HepG2 (cell line): ENCODE results near the gene GALNT9. TPM values are rescaled to one million over a fixed set of nuclear protein-coding genes. Genes with fewer than 3 reads are reported as not detected.

Experiments used
- ATAC-seq: fragments of 200-7000 bp; cut with Tn5 transposase; 3 replicates; pipeline ENCODE4 v1.9.1; 2020; ENCODE audit warnings: mild to moderate bottlenecking, moderate library complexity
- BruUV-seq: library from RNA; stranded (reverse); fragments of 400-500 nt; replicated peaks from 2 replicates; lab custom pipeline; 2021; lab: Mats Ljungman, UMichigan
- CTCF ChIA-PET: fragments of 300-600 bp; formaldehyde crosslinking; extraction: SDS; loops from one replicate; lab custom pipeline; 2021; ENCODE audit warnings: low total read pairs, inconsistent platforms, low intra/inter-chr PET ratio; lab: Yijun Ruan, JAX
- POLR2A ChIA-PET: fragments of 350-600 bp; sonication (Branson Sonifier 250); formaldehyde crosslinking; loops from one replicate; lab custom pipeline; 2020; ENCODE audit warnings: antibody characterized with exemption, inconsistent platforms; lab: Yijun Ruan, JAX
- DNase-seq: peaks from one replicate; pipeline ENCODE4 v3.0.0-alpha.2; 2015; ENCODE audit warnings: low spot score
- FAIRE-seq: peaks from 3 replicates; lab custom pipeline; 2011; peaks lifted over from hg19 to GRCh38; lab: Jason Lieb, UNC
- H2AFZ ChIP-seq: one replicate; pipeline ENCODE4 v1.6.1; 2011; ENCODE audit warnings: low read length, inconsistent platforms
- H3K27ac ChIP-seq: fragments of 300-600 bp; 3 replicates; pipeline ENCODE4 v1.8.0; 2011; ENCODE audit warnings: mixed run types, mild to moderate bottlenecking, mixed read lengths, low read length, inconsistent platforms; ENCODE audit not compliant: insufficient read depth; ENCODE audit errors: extremely low read length
- H3K27me3 ChIP-seq, 2 experiments: fragments of 200-600 bp in 1 of 2; 2 replicates in 1 of 2; 3 replicates in 1 of 2; pipeline versions ENCODE4 v1.6.0 to v1.8.0; 2011; ENCODE audit warnings: low read length in 2 of 2, mild to moderate bottlenecking in 2 of 2, moderate library complexity in 2 of 2, inconsistent platforms in 1 of 2; ENCODE audit not compliant: insufficient read depth in 2 of 2, control insufficient read depth in 1 of 2
- H3K36me3 ChIP-seq, 2 experiments: fragments of 200-600 bp in 1 of 2; replicated peaks in 1 of 2; 2 replicates in 1 of 2; 3 replicates in 1 of 2; pipeline versions ENCODE4 v1.5.1 to v1.8.0; 2011; ENCODE audit warnings: low read length in 2 of 2, inconsistent platforms in 1 of 2; ENCODE audit not compliant: insufficient read depth in 2 of 2, control insufficient read depth in 1 of 2
- H3K4me1 ChIP-seq: 2 replicates; pipeline ENCODE4 v1.5.1; 2012; ENCODE audit warnings: low read length, inconsistent platforms; ENCODE audit not compliant: insufficient read depth
- H3K4me2 ChIP-seq: 2 replicates; pipeline ENCODE4 v1.6.0; 2011; ENCODE audit warnings: low read depth, low read length, inconsistent platforms
- H3K4me3 ChIP-seq, 3 experiments: fragments of 200-600 bp in 1 of 3; sonication (generic), shearing (Covaris generic) in 1 of 3; replicated peaks in 1 of 3; 2 replicates each; pipeline ENCODE4 v1.5.1; 2011 to 2016; ENCODE audit warnings: low read length in 3 of 3, inconsistent platforms in 2 of 3, low read depth in 2 of 3, mild to moderate bottlenecking in 2 of 3, control low read depth in 1 of 3, mixed read lengths in 1 of 3; ENCODE audit not compliant: insufficient read depth in 1 of 3
- H3K79me2 ChIP-seq: one replicate; pipeline ENCODE4 v1.6.1; 2011; ENCODE audit warnings: low read length, inconsistent platforms; ENCODE audit not compliant: insufficient read depth
- H3K9ac ChIP-seq: 2 replicates; pipeline ENCODE4 v1.6.0; 2011; ENCODE audit warnings: mild to moderate bottlenecking, low read depth, low read length, inconsistent platforms; ENCODE audit not compliant: insufficient read depth
- H3K9me3 ChIP-seq: 2 replicates; pipeline ENCODE4 v1.5.1; 2012; ENCODE audit warnings: mild to moderate bottlenecking, low read length
- H4K20me1 ChIP-seq: 2 replicates; pipeline ENCODE4 v1.6.0; 2011; ENCODE audit warnings: inconsistent platforms, mild to moderate bottlenecking, low read length, moderate library complexity; ENCODE audit not compliant: insufficient read depth
- CEBPG ChIP-seq: IDR thresholded peaks from 2 replicates; pipeline ENCODE4 v1.6.1; 2016
- HDAC6 ChIP-seq: fragments of 200-600 bp; sonication (generic); IDR thresholded peaks from 2 replicates; pipeline ENCODE4 v1.7.0; 2017; ENCODE audit warnings: mild to moderate bottlenecking, antibody characterized with exemption, low read length, low read depth
- HNF4G ChIP-seq, 2 experiments: sonication (generic) in 1 of 2; formaldehyde crosslinking in 1 of 2; IDR thresholded peaks; 2 replicates each; pipeline versions ENCODE4 v1.4.0 to v1.6.1; 2011 to 2020; ENCODE audit warnings: borderline replicate concordance in 2 of 2, low read depth in 2 of 2, mild to moderate bottlenecking in 2 of 2, low read length in 1 of 2, missing genetic modification reagents in 1 of 2, moderate library complexity in 1 of 2
- MAX ChIP-seq: IDR thresholded peaks from 2 replicates; pipeline ENCODE4 v1.6.1; 2012; ENCODE audit warnings: inconsistent platforms
- NCOA2 ChIP-seq: sonication (generic); formaldehyde crosslinking; IDR thresholded peaks from 2 replicates; pipeline ENCODE4 v1.8.0; 2022; ENCODE audit warnings: inconsistent platforms
- PRDM15 ChIP-seq: sonication (generic); formaldehyde crosslinking; IDR thresholded peaks from 2 replicates; pipeline ENCODE4 v1.4.0; 2020; ENCODE audit warnings: missing genetic modification reagents
- SIN3A ChIP-seq: IDR thresholded peaks from 2 replicates; pipeline ENCODE4 v1.6.1; 2011; ENCODE audit warnings: low read depth, mild to moderate bottlenecking, control low read depth, low read length, borderline replicate concordance
- SNRNP70 ChIP-seq: fragments of 200-400 bp; formaldehyde crosslinking; IDR thresholded peaks from 2 replicates; pipeline ENCODE4 v1.6.1; 2017; ENCODE audit warnings: mild to moderate bottlenecking, low read depth, low read length, moderate library complexity
- SP4 ChIP-seq: sonication (generic); formaldehyde crosslinking; IDR thresholded peaks from 2 replicates; pipeline ENCODE4 v1.8.1; 2023; ENCODE audit warnings: mild to moderate bottlenecking, missing genetic modification reagents
- ZBTB7A ChIP-seq: sonication (generic); formaldehyde crosslinking; IDR thresholded peaks from 2 replicates; pipeline ENCODE4 v1.8.0; 2022; ENCODE audit warnings: mild to moderate bottlenecking, missing genetic modification reagents
- ZNF773 ChIP-seq: sonication (generic); formaldehyde crosslinking; IDR thresholded peaks from 2 replicates; pipeline ENCODE4 v1.4.0; 2020; ENCODE audit warnings: missing genetic modification reagents, borderline replicate concordance
- ZNF800 ChIP-seq: sonication (generic); formaldehyde crosslinking; IDR thresholded peaks from 2 replicates; pipeline ENCODE4 v1.4.0; 2020; ENCODE audit warnings: missing genetic modification reagents
- WGBS: methylation state at CpG from one replicate; pipeline ENCODE4 v1.1.6; 2017; ENCODE audit warnings: low lambda C conversion rate; 5-methylcytosine and 5-hydroxymethylcytosine counted together
- in situ Hi-C: cut with HindIII; loops from 2 replicates; pipeline ENCODE4 v1.10.0; 2017; ENCODE audit warnings: low pct_unique_long_range_greater_than_20kb; ENCODE audit not compliant: extremely low pct_ligation_motif_present
- intact Hi-C: fragments of 100-400 bp; cut with micrococcal nuclease; formaldehyde crosslinking; loops from one replicate; pipeline ENCODE4 v1.10.0; 2022; ENCODE audit not compliant: unreplicated experiment
- polyA plus RNA-seq, 8 experiments: library from polyadenylated mRNA; depleted of rRNA in 3 of 8; stranded (reverse) in 7 of 8; unstranded in 1 of 8; fragments of >200 nt; fragmentation: Illumina TruSeq in 4 of 8; extraction: Trizol in 4 of 8; gene quantifications; 2 replicates each; pipeline versions ENCODE4 v1.2.1 to v1.2.3, GENCODE V29; 2011 to 2016; ENCODE audit warnings: low read depth in 4 of 8, missing spikeins in 1 of 8, mixed read lengths in 1 of 8; ENCODE audit not compliant: insufficient read depth in 1 of 8
- total RNA-seq, 5 experiments: library from RNA; depleted of rRNA; stranded (reverse); fragments of >200 nt; fragmentation: Illumina TruSeq; extraction: Trizol; gene quantifications; 2 replicates each; pipeline ENCODE4 v1.2.3, GENCODE V29; 2016; ENCODE audit warnings: low read depth in 1 of 5
- TF ChIP-seq, protein P1 (sequence below): sonication (generic); formaldehyde crosslinking; IDR thresholded peaks from 2 replicates; pipeline ENCODE4 v1.4.0; 2020; ENCODE audit warnings: mild to moderate bottlenecking, missing genetic modification reagents, borderline replicate concordance

GALNT9 gene
- total and polyA plus RNA-seq, 2 of the 13 experiments (the other 11 are each of a cell fraction or from before 2014, with no cell fraction given), result 0.04 TPM; not detected in 1

DNA sequence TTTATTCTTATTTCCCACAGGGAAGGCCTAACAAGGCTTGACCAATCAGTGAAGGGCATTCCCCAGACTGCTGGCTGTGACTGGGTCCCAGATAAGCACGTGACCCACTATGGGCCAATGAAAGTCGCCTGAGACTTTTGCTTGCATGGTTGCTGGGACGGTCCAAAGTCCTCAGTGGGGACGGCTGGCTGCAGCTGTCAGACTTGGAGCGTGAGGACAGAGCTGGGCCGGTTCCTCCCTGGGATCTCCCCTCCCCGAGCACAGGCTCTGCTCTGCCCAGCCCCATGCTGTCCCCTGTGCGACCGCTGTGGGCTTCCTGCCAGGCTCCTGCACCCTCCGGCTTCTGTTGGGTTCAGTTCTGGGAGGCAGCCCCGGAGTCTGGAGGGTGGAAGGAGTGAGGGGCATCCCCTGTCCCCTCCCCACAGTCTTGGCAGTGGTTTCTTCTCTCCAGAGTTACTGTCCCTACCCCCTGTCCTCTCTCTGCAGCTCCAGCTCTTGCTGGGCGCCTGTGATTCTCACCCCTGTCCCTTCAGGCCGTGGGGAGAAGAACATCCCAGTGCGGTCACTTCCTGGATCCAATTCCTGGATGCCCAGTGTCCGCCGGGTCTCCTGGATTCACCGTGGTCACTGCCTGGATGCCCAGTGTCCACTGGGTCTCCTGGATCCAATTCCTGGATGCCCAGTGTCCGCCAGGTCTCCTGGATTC, 50.1 kb downstream of the GALNT9 start (continued):
- no peak for TF ChIP-seq SNRNP70
- 0 out of 2 replicates have a peak, but pooled peaks have one; percentile 25 for TF ChIP-seq MAX
- peak; percentile 62 for TF ChIP-seq HNF4G (IDR thresholded peaks at IDR 0.05; ENCODE audit: borderline replicate concordance, low read depth, low read length)
- TF ChIP-seq HNF4G (CRISPR knock-in tag; IDR thresholded peaks at IDR 0.05; ENCODE audit: borderline replicate concordance, low read depth), result no peak

DNA sequence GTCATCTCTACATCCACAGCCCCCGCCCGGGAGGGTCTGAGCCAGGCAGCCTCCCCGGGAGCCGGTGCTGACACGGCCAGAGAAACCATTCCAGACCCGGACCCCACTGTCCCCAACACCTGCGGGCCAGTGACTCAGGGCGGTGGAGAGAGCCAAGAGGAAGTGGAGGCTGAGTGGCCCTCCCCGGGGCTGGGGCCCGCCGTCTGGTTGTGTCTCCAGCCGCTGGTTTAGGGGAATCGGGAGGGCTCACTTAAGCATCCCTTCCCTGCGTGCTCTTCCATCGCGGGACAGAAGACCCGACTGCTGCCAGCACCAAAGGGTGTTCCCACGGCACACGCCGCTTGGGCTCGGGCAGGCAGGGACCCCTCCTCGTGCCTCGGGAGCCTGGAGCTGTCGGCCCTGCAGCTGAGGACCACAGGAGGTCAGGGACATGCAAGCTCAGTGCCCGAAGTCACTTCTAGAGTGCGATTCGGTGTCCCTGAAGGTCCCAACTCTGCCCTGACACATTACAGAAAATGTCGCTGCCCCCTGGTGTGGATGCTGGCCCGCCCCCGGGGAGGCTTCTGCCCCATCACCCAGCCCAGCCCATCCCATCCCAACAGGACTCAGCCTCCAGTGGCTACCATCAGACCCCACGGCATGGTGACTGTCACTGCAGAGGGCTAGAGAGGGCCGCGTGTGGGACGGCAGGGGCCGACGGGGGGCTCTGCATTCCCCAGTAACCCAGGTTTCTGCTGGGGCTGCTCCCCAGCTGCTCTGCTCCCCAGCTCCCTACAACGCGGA, 50.8 kb downstream of the GALNT9 start:
- Histone ChIP-seq H2AFZ (no peak overlapping the region), H3K79me2 (no peaks in the 10 kb centered on the region), H3K36me3 (no peaks in the 10 kb centered on the region), H3K9me3 (no peaks in the 10 kb centered on the region), H3K27me3 (peaks cover 18 to 87% of the 10 kb centered on the region in 2 experiments; a peak in 3 of 5 replicates), H3K27ac (no peak overlapping the region), H3K4me2 (no peak overlapping the region), H3K9ac (no peak overlapping the region), H3K4me1 (peaks cover 29% of the 10 kb centered on the region), H4K20me1 (no peaks in the 10 kb centered on the region), H3K4me3 (no peak overlapping the region)
- POLR2A ChIA-PET, result no interaction called here
- DNase-seq, result no peak
- CTCF ChIA-PET, result no interaction called here
- BruUV-seq, result no TSS peak
- FAIRE-seq, result no peak
- in situ Hi-C loops (no loop called here), intact Hi-C loops (no loop called here)
- WGBS, result 68% methylated on average over 18 of the region's 38 CpGs
- ATAC-seq, result no peak
- TF ChIP-seq, protein P1, sequence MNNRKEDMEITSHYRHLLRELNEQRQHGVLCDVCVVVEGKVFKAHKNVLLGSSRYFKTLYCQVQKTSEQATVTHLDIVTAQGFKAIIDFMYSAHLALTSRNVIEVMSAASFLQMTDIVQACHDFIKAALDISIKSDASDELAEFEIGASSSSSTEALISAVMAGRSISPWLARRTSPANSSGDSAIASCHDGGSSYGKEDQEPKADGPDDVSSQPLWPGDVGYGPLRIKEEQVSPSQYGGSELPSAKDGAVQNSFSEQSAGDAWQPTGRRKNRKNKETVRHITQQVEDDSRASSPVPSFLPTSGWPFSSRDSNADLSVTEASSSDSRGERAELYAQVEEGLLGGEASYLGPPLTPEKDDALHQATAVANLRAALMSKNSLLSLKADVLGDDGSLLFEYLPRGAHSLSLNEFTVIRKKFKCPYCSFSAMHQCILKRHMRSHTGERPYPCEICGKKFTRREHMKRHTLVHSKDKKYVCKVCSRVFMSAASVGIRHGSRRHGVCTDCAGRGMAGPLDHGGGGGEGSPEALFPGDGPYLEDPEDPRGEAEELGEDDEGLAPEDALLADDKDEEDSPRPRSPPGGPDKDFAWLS (CRISPR knock-in tag), result no peak
- TF ChIP-seq SIN3A (no peak), ZNF800 (CRISPR knock-in tag) (no peak), SP4 (no peak), NCOA2 (CRISPR knock-in tag) (no peak), ZNF773 (CRISPR knock-in tag) (no peak), PRDM15 (CRISPR knock-in tag) (no peak), ZBTB7A (CRISPR knock-in tag) (no peak), HDAC6 (no peak), CEBPG (CRISPR knock-in tag) (no peak)
